ENCODE measurements around the gene ADGRA1. TPM values are rescaled to one million over a fixed set of nuclear protein-coding genes. Genes with fewer than 3 reads are reported as not detected.
"Not testable (repeated sequence)": the region's sequence is repeated elsewhere in the genome, so short reads cannot be mapped to it uniquely, and the experiment has no call there.

ADGRA1 gene, protein sequence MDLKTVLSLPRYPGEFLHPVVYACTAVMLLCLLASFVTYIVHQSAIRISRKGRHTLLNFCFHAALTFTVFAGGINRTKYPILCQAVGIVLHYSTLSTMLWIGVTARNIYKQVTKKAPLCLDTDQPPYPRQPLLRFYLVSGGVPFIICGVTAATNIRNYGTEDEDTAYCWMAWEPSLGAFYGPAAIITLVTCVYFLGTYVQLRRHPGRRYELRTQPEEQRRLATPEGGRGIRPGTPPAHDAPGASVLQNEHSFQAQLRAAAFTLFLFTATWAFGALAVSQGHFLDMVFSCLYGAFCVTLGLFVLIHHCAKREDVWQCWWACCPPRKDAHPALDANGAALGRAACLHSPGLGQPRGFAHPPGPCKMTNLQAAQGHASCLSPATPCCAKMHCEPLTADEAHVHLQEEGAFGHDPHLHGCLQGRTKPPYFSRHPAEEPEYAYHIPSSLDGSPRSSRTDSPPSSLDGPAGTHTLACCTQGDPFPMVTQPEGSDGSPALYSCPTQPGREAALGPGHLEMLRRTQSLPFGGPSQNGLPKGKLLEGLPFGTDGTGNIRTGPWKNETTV
- 1 to 10 TPM; 1.2 to 1.9 (median 1.5) TPM for polyA plus RNA-seq (ENCODE audit: insufficient read length in 4 of 4)

DNA sequence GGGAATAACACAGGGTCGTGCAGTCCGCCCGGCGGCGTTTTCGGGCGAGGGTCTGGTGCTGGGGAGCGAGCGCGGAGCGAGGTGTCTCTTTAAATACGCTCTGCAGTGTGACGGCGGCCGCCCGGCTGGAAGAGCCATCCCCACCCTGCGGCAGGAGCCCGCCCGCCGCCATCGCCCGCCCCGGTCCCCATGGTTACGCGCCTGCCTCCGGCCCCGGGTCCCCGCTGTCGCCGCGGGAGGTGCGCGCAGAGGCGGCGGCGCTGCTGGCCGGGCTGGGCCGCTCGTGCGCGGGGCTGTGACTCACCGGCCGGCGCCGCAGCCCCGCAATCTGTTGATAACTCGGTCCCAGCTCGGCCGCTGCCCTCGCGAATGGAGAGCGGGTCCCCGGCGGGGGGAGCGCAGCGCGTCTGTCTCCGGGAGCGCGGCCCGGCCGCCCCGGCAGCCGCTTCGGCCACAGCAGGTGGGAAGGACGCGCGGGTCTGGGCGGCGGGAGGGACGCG lies at the start of gene ADGRA1:
Gene ADGRA1, plus strand, starts transcription at position 246 of the 500 bp plus-strand sequence. CDS start 986 bp downstream, outside the sequence.
- no peak for DNase-seq (ENCODE audit: low read depth in 4 of 4, low spot score in 3 of 4)

DNA sequence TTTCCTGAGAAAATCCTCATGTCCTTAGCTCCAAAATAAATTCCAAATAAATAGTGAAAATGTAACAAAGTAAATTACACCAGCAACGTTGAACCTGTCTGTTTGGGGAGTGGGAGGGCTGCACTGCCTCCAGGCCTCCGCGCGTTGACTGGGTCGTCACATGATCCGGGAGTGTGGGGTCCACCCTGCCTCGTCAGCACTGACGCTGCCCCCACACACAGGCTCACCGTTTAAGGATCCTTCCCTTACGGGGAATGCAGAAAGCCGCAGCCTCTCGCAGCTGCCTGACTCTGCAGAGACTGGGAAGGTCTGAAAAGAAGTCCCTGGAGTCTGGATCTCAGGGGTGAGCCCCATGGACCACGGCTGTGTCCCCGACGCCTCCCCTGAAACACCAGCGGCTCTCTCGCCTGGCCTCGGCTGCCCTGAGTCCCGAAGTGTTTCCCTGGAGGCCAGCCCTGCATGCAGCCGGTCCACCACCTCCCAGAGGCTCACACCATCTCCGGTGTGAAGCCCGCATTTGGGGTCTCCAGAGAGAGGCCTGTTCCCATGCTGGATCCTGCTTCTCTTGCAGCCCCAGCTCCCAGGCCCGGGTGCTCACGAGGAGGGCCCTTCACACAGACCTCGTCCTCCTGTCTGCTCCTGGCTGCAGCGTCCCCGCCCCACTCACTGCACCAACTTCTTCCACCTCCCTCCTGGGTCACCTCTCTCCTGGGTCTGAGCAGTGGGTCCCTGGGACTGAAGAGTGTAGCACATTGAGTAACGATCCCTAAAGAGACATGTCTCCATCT lies 49.5 kb upstream of the ADGRA1 start:
- no peak for DNase-seq (ENCODE audit: low read depth in 4 of 4, low spot score in 3 of 4)

DNA sequence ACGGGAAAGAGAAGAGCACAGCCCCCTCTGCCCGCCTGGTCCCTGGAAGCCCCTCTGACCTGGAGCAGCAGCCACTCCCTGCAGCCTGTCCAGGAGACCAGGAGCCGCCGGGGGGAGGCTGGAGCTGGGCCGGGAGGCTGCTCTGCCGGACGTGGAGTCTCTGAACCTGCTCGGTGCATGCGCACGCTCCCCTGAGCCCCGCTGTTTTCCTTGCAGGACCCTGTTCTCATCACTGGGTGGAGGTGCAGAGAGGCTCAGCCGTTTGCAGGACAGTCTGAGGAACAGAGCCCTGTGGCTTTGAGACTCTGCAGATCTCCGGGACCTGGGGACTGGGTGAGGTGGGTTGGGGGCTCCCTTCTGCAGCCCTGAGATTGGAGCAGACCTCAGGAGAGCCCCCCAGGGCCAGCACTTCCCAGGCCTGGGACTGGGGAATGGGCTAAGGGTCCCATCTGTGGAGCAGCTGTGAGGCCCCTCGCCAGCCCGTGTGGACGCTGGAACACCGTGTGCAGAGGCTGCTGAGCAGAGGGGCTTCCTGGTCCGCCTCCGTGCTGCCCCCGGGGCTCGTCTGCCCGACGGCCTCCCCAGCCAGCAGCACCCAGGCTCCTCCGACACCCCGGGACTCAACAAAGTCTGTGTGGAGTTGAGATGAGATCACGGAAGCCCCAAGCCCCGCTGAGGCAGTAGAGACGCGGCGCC lies 48.5 kb upstream of the ADGRA1 start:
- no peak for DNase-seq (ENCODE audit: low read depth in 4 of 4, low spot score in 3 of 4)

- no peak for DNase-seq (ENCODE audit: low read depth in 4 of 4, low spot score in 3 of 4)
Measured at GRCh38 chr10:133039803-133040165, 47.9 kb upstream of the ADGRA1 start.

- DNase-seq (ENCODE audit: low read depth in 4 of 4, low spot score in 3 of 4), result no peak
Measured at GRCh38 chr10:133040198-133040597, 47.5 kb upstream of the ADGRA1 start.

DNA sequence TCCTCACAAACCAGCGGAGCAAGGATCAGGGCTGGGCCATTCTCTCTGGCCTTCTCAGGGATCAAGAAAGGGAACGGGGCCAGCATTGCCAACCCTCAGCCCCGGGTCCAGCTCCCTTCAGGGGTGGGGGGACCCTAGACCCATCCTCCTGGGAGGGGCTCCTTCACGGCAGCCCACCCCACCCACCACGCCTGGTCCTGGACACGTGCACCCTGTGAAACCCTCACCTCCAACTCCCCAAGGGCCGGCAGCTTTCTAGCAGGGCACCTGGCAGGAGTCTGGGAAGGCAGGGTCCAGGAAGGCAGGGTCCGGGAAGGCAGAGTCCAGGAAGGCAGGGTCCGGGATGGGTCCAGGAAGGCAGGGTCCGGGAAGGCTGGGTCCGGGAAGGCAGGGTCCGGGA lies 46.6 kb upstream of the ADGRA1 start:
- DNase-seq (ENCODE audit: low read depth in 4 of 4, low spot score in 3 of 4), result no peak

DNA sequence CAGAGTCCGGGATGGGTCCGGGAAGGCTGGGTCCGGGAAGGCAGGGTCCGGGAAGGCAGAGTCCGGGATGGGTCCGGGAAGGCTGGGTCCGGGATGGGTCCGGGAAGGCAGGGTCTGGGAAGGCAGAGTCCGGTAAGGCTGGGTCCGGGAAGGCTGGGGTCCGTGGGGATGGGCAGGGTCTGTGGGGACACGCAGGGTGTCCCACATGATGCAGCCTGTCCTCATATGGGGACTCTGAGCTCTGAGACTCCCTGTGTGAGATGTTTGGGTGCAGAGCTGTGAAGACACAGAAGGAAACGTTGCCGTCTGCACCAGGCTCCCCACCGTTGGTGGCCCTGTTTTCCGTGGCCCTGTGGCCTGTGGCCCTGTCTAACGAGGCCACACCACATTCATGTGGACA lies 45.7 kb upstream of the ADGRA1 start:
- no peak for DNase-seq (ENCODE audit: low read depth in 4 of 4, low spot score in 3 of 4)

DNA sequence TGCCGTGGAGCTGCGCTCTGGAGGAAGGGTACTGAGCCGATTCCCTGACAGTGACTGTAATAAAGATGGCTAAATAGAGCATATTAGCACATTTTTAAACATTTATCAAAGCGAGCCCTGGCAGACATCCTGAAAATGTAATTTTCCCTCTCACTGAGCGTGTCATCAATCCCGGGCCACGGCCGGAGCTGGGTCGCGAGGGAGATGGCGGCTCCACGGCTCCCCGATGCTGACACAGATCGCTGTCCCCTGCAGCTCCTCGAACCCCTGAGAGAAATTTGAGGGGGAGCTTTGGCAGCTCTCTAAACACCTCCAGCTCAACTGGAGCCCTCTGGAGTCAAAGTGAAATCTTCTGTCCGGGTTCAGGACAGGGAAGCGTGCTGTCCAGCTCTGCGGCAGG lies 44.9 kb upstream of the ADGRA1 start:
- DNase-seq (ENCODE audit: low read depth in 4 of 4, low spot score in 3 of 4), result no peak

DNA sequence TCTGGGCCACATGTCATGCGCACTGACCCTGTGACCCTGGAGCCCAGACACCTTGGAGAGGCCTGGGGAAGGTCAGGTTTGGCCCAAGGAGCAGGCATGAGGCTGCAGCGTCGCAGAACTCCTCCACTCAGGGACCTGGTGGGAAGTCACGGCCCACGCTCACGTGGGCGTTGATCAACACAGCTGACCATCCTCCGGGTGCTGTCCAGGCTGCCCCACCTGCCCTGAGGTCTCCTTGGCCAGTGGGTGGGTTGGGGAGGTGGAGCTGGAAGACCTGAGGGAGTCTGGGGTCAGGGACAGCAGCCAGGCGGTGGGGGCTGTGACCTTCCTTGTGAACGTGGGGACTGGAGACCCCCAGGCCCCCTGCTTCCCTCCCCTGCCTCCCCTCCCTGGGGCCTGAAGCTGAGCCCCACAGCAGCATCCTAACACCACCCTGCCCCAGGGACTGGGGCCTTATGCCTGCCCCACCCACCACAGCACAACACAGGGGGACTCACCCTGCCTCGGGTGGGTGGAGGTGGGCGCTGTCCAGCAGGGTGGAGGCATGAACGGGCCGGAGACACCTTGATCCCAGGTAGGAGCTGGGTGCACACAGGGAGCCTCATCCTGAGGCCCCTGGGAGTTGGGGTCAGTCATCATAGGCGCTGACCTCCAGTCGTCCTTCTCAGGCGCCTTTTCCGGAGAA lies 44.0 kb upstream of the ADGRA1 start:
- DNase-seq (ENCODE audit: low read depth in 4 of 4, low spot score in 3 of 4), result no peak

DNA sequence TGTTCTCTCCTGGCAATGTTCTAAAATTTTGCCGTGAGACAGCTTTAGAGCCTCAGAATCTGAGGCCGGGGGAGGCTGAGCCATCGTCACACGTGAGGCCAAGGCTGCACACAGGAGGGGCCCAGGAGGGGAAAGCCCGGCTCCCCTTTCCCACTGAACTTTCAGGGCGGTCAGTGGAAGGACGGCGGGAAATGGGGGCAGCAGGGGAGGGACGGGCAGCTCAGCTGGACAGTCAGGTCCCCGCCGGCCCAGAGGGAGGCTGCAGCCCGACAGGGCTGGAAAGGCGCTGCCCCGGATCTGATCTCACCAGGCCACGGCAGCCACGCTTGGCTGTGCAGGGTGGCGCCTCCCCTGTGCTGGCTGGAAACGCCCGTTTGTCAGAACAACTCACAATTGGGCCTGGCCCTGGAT lies 43.3 kb upstream of the ADGRA1 start:
- no peak for DNase-seq (ENCODE audit: low read depth in 4 of 4, low spot score in 3 of 4)

- no peak for DNase-seq (ENCODE audit: low read depth in 4 of 4, low spot score in 3 of 4)
Measured at GRCh38 chr10:133045556-133046389, 42.0 kb upstream of the ADGRA1 start.

GRCh38 chr10:133046390-133046765 lies 41.3 kb upstream of the ADGRA1 start:
- DNase-seq (ENCODE audit: low read depth in 4 of 4, low spot score in 3 of 4), result no peak

- DNase-seq (ENCODE audit: low read depth in 4 of 4, low spot score in 3 of 4), result no peak
Measured at GRCh38 chr10:133047526-133048123, 40.1 kb upstream of the ADGRA1 start.

DNA sequence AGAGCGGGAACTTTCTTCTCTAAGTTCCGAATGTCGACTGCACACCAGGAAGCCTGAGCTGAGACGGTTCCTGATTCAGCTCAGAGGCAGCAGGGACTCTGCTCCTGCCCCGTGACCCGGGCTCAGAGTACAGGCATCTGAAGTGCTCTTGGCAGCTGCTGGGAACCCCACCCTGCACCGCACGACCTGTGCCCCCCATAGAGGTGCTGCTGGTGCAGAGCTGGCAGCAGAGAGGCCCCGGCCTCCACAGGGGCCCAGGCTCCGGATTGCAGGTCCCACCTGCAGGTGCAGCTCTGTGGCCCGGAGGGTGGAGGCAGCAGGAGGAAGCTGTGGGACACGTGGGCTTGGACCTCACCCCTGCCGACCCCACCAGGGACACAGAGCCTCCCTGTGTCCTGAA lies 39.5 kb upstream of the ADGRA1 start:
- DNase-seq (ENCODE audit: low read depth in 4 of 4, low spot score in 3 of 4), result no peak

GRCh38 chr10:133048926-133049325 lies 38.8 kb upstream of the ADGRA1 start:
- no peak for DNase-seq (ENCODE audit: low read depth in 4 of 4, low spot score in 3 of 4)

DNA sequence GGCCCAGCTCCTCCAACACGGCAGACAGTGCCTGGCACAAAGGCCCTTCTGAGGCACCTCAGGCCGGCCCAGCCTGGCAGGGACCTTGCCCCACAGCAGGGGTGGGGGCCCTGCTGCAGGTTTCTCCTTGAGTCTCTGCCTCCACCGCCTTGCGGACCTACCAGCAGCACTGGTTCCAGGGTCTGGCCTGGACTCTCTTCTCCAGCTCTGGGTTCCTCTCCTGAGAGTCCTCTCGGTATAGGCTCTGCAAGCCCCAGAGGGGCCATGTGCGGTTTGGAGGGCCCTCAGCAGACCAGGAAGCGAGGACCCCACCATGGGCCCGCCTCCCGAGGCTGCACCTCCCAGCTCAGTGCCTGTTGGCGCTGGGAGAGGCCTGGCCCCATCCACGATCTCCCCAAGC lies 38.1 kb upstream of the ADGRA1 start:
- no peak for DNase-seq (ENCODE audit: low read depth in 4 of 4, low spot score in 3 of 4)

DNA sequence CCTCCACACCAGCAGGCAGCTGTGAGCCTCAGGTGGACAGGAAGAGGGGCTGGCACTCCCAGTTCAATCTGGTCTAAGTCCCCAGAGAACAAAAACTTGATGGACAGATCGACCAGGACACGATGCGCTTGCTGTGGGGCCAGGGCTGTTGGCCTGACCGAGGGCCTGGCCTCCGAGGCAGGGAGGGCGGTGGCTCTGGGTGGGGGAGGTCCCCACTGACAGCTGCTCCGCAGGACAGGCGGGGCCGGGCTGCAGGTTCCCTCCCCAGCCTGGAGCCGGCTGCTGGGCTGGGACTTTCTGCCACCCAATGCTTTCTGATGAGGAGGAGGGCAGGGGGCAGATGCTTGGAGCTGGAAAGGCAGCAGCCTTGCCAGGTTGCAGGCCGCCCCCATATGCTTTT lies 37.4 kb upstream of the ADGRA1 start:
- DNase-seq (ENCODE audit: low read depth in 4 of 4, low spot score in 3 of 4), result no peak

GRCh38 chr10:133052076-133052475 lies 35.6 kb upstream of the ADGRA1 start:
- no peak for DNase-seq (ENCODE audit: low read depth in 4 of 4, low spot score in 3 of 4)

DNA sequence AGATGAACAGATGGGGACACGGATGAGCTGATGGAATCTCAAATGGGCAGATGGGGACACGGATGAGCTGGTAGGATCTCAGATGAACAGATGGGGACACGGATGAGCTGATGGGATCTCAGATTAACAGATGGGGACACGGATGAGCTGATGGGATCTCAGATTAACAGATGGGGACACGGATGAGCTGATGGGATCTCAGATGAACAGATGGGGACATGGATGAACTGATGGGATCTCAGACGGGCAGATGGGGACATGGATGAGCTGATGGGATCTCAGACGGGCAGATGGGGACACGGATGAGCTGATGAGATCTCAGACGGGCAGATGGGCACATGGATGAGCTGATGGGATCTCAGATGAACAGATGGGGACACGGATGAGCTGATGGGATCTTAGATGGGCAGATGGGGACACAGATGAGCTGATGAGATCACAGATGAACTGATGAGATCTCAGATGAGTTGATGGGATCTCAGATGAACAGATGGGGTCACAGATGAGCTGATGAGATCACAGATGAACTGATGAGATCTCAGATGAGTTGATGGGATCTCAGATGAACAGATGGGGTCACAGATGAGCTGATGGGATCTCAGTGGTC lies 34.1 kb upstream of the ADGRA1 start:
- DNase-seq (ENCODE audit: low read depth in 4 of 4, low spot score in 3 of 4), result not testable (repeated sequence)

Data from right renal pelvis (tissue), 4 donors.